Colonic mucosa (tissue), 4 donors: ENCODE results near the gene ARL15. TPM values are rescaled to one million over a fixed set of nuclear protein-coding genes. Genes with fewer than 3 reads are reported as not detected.

Experiments
- DNase-seq: peaks from one replicate; pipeline ENCODE4 v3.0.0-alpha.2; 2020
- H3K27ac ChIP-seq: fragments of 200-600 bp; one replicate; pipeline ENCODE4 v1.8.0; 2021
- H3K27me3 ChIP-seq: fragments of 200-600 bp; one replicate; pipeline ENCODE4 v1.8.0; 2021
- H3K36me3 ChIP-seq: fragments of 200-600 bp; one replicate; pipeline ENCODE4 v1.8.0; 2021
- H3K4me1 ChIP-seq: fragments of 200-600 bp; one replicate; pipeline ENCODE4 v1.8.0; 2021; ENCODE audit warnings: mild to moderate bottlenecking
- H3K4me3 ChIP-seq: fragments of 200-600 bp; one replicate; pipeline ENCODE4 v1.8.0; 2021
- H3K9ac ChIP-seq, 2 donors: one replicate each; pipeline ENCODE4 v1.7.0; 2013; ENCODE audit warnings: control low read depth in 2 of 2, low read depth in 2 of 2, low read length in 2 of 2
- H3K9me3 ChIP-seq: fragments of 200-600 bp; one replicate; pipeline ENCODE4 v1.8.0; 2021
- CTCF ChIP-seq: fragments of 200-600 bp; IDR thresholded peaks from one replicate; pipeline ENCODE4 v1.8.0; 2022; ENCODE audit warnings: antibody characterized with exemption, mild to moderate bottlenecking
- intact Hi-C: fragments of 100-400 bp; cut with DNase I; formaldehyde crosslinking; loops from one replicate; pipeline ENCODE4 v1.14.1; 2022
- total RNA-seq, 2 donors: library from RNA; stranded (reverse); fragmentation: NEBNext Ultra II Directional in 1 of 2; extraction: Animal tissue kit (Norgen Biotek cat#: 25700) in 1 of 2; gene quantifications; one replicate each; pipeline ENCODE4 v1.2.1, GENCODE V29; 2021
- donor health status: healthy.
- donor health status: DM: no; HTN: no; CAD: no.
- donor health status: DM: no; HTN: no; CAD: no.

The ARL15 gene
- total RNA-seq, 2 donors from 2014 or later: 18.4 to 35.1 TPM

GRCh38 chr5:54184806-54185205 lies 125.6 kb downstream of the ARL15 start:
- Histone ChIP-seq H3K4me1 (no peaks in the 10 kb centered on the region), H3K27me3 (no peaks in the 10 kb centered on the region), H3K36me3 (no peaks in the 10 kb centered on the region), H3K9ac (no peak overlapping the region), H3K4me3 (no peak overlapping the region), H3K9me3 (no peaks in the 10 kb centered on the region), H3K27ac (no peak overlapping the region)
- DNase-seq: no peak
- no peak for TF ChIP-seq CTCF
- intact Hi-C loops: no loop called here

GRCh38 chr5:54180630-54181031 lies 129.7 kb downstream of the ARL15 start:
- intact Hi-C loops: no loop called here
- DNase-seq: no peak
- no peak for TF ChIP-seq CTCF
- Histone ChIP-seq H3K27ac (no peak overlapping the region), H3K36me3 (no peaks in the 10 kb centered on the region), H3K27me3 (no peaks in the 10 kb centered on the region), H3K9me3 (no peaks in the 10 kb centered on the region), H3K9ac (peak overlapping the region in 1 of 2 donors; percentile 12), H3K4me3 (no peak overlapping the region), H3K4me1 (peaks cover 10% of the 10 kb centered on the region)

- Histone ChIP-seq H3K4me3 (no peak overlapping the region), H3K27ac (no peak overlapping the region), H3K4me1 (peaks cover 10% of the 10 kb centered on the region), H3K9ac (no peak overlapping the region), H3K27me3 (no peaks in the 10 kb centered on the region), H3K9me3 (no peaks in the 10 kb centered on the region), H3K36me3 (no peaks in the 10 kb centered on the region)
- peak; percentile 19 for DNase-seq
- intact Hi-C loops: no loop called here
- no peak for TF ChIP-seq CTCF
Measured at GRCh38 chr5:54178991-54179390, 131.4 kb downstream of the ARL15 start.

GRCh38 chr5:54178207-54178606 lies 132.2 kb downstream of the ARL15 start:
- no peak for DNase-seq
- no peak overlapping the region for H3K9ac ChIP-seq
- H3K4me1 ChIP-seq: peaks cover 10% of the 10 kb centered on the region
- no peak for TF ChIP-seq CTCF
- no peak overlapping the region for H3K4me3 ChIP-seq
- H3K9me3 ChIP-seq: no peaks in the 10 kb centered on the region
- no peaks in the 10 kb centered on the region for H3K27me3 ChIP-seq
- intact Hi-C loops: no loop called here
- H3K27ac ChIP-seq: no peak overlapping the region
- H3K36me3 ChIP-seq: no peaks in the 10 kb centered on the region

GRCh38 chr5:54177058-54177457 lies 133.3 kb downstream of the ARL15 start:
- intact Hi-C loops: no loop called here
- DNase-seq: no peak
- TF ChIP-seq CTCF: no peak

More at GRCh38 chr5:54177058-54177457, 133.3 kb downstream of the ARL15 start:
- Histone ChIP-seq H3K27ac (no peak overlapping the region), H3K9me3 (no peaks in the 10 kb centered on the region), H3K9ac (no peak overlapping the region), H3K36me3 (no peaks in the 10 kb centered on the region), H3K4me3 (no peak overlapping the region), H3K4me1 (peaks cover 10% of the 10 kb centered on the region), H3K27me3 (no peaks in the 10 kb centered on the region)
